HG03575 (cell line): ENCODE results near the gene FAM120C.

Experiments
- ATAC-seq: cut with Tn5 transposase; IDR thresholded peaks from one replicate; pipeline ENCODE4 v1.9.1; 2021; ENCODE audit not compliant: unreplicated experiment, insufficient number of reproducible peaks, low FRiP score; ENCODE audit errors: extremely low read depth

The FAM120C gene

DNA sequence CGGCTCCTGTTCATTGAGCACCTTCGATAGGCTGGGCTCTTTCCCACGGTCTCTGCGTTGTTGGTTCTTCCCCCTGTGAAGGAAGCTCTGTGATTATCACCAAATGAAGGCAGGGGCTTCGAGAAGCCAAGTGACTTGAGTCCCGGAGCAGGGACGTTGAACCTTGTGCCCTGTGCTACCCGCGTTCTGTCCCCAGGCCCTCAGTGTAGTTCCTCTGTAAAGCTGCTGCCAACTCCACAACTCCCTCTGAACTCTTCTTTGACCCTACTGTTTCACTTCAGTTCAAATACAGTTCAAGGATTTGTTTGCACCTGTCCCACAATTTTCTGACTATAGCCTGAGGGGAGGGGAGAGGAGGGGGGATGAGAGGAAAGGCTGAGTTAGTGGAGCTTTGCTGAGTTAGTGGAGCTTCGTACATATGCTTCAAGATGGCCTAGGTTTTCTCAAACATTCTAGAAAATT is 138.1 kb downstream of the FAM120C start:
- no peak for ATAC-seq

GRCh38 chrX:54044126-54044876 is 138.8 kb downstream of the FAM120C start, which contains the start of gene PHF8:
Gene PHF8 (minus strand): TSS chrX:54044473. CDS start chrX:54042728, 1,745 bp downstream.
- peak; percentile 48 for ATAC-seq

GRCh38 chrX:54043541-54044125 is 139.4 kb downstream of the FAM120C start:
- ATAC-seq, result no peak

DNA sequence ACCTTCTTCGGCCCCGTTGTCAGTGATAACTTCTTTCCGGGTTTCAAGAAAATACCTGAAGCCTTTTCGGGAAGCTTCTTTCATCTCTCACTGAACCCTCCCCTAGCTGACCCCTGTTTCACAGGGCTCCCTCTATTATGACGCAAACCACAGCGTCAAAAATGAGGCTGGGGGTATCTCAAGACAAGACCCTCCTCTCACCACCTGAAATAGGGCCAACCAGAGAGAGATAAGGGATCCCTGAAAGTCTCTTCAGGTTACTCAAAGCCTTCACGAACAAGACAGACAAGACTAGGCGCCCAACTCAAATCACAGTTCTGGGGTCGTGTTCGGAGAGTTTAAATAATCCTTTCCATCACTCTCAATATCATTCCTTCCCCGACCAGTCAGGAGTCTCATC is 140.0 kb downstream of the FAM120C start:
- ATAC-seq, result no peak

GRCh38 chrX:54042609-54043021 is 140.4 kb downstream of the FAM120C start:
- ATAC-seq, result no peak

DNA sequence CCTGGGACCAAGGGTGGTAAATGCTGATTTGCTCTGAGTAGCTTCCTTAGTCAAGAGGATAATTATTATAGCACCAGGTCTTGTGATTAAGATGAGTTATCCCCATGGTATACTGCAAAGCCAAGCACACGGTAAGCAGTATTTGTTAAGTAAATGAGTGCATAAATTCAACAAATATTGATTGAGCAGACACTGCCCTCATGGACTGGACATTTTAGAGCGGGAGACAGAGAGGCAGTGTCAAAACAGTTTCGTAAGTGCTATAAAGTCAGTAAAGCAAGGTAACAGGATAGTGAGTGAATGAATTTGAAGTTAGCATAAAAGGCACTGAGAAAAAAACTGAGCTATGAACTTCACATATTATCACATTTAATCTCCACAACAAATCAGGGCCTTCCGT is 152.7 kb downstream of the FAM120C start:
- ATAC-seq, result no peak

DNA sequence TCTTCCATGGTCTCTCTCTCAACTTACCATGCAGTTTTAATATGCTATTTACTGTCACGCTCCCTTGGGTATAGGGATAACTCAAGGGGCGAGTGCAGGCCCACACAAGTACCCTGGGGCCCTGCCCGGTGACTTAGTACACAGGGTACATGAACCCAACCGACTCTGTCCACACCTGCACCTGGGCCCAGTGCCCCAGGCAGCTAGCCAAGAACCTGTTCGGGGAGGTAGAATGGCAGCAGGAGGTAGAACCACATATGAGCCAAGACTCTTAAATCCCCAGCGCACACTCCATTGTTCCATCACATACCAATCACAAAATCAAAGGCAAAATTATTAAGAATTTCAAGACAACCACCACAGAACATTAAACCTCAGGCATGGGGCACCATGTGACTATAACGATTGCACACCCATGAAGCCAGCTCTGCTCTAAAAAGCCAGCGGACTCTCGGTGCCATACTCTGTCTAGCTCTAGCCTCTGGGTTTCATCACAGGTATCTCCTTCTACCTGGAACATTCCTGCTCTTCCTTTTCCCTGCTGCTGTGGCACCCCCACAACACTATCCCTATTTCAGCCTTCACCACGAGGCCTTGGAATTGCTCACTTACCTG is 153.4 kb downstream of the FAM120C start:
- ATAC-seq, result no peak

GRCh38 chrX:54024350-54024749 is 158.7 kb downstream of the FAM120C start:
- no peak for ATAC-seq
